Omental fat pad (tissue), 4 donors: ENCODE data around the gene WDFY4. TPM values are rescaled to one million over a fixed set of nuclear protein-coding genes. Genes with fewer than 3 reads are reported as not detected.

Experiments
- ATAC-seq: fragments of 150-250 bp; one replicate; pipeline ENCODE4 v1.9.1; 2016; ENCODE audit warnings: mild to moderate bottlenecking, moderate library complexity; ENCODE audit not compliant: low FRiP score
- DNase-seq: peaks from one replicate; pipeline ENCODE4 v3.0.0-alpha.2; 2019; ENCODE audit warnings: low spot score
- CTCF ChIP-seq, 3 donors: fragments of 450-650 bp; IDR thresholded peaks; one replicate each; pipeline ENCODE4 v1.5.1; 2016 to 2017; ENCODE audit warnings: antibody characterized with exemption in 3 of 3, mild to moderate bottlenecking in 3 of 3, moderate library complexity in 2 of 3
- total RNA-seq, 4 donors: library from RNA; depleted of rRNA; stranded (reverse); fragments of >200 nt; gene quantifications; one replicate each; pipeline ENCODE4 v1.1.0, GENCODE V29; 2016

WDFY4 gene
- total RNA-seq, 4 donors from 2014 or later = 6.8 to 21.4 (median 10.5) TPM

- no peak for TF ChIP-seq CTCF (IDR thresholded peaks at IDR 0.05)
- no peak for DNase-seq
- ATAC-seq = no peak
Measured at GRCh38 chr10:48722153-48723145, 37.8 kb downstream of the WDFY4 start.

DNA sequence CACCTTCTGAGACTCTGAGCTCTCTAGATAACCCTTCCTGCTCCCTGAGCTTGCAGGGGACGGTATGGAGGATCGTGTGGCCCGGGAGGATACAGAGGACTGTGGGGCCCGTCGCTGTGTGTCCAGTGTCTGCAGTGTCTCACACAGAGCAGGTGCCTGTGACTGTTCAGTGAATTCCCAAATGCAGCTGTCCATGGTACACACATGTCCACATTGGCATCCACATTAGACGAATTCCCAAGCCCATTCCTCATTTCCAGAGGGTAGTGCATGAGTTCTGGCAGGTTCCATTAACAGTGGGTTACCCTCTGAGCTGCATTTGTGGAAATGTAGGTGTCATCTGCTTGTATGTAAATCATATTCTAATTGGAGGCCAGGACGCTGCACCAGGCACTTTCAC lies 39.5 kb downstream of the WDFY4 start:
- no peak for ATAC-seq
- no peak for DNase-seq
- TF ChIP-seq CTCF (IDR thresholded peaks at IDR 0.05) = no peak

GRCh38 chr10:48725708-48726107 lies 41.0 kb downstream of the WDFY4 start:
- no peak for TF ChIP-seq CTCF (IDR thresholded peaks at IDR 0.05)
- ATAC-seq (no peak), DNase-seq (no peak)

DNA sequence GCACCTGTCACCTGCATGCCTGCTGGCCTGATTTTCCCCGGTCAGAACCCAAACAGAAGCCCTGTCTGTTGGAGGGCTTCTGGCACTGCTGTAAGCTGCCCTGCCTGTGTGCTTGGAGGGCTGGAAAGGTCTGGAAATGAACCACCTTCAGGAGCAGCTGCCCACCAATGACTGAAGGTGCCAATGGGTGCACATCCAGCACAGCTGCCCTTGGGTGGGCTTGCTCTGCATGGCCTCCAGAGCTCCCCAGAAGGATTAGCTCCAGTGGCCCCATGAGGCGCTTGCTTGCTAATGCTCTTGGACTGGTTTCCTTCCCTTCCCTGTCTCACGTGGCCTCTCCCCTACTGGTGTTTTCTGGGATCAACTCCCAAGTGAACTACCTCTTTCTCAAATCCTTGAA lies 43.2 kb downstream of the WDFY4 start:
- DNase-seq = no peak
- no peak for TF ChIP-seq CTCF (IDR thresholded peaks at IDR 0.05)
- no peak for ATAC-seq

DNA sequence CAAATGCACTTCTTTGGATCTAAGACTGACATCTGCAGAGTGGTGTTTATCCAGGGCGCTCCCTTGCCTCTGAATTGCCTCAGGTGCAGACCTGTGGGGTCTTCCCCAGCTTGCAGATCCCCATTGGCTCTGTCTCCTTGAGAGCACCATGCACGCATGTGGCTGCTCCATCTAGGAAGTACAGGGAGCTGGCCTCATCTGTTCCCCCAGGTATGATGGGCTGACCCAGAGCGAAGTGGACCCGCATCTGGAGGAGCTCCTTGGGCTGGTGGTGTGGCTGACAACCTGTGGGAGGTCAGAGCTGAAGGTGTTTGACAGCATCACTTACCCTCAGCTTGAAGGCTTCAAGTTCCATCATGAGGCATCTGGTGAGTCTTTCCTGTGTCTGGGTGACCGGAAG lies 44.5 kb downstream of the WDFY4 start:
- DNase-seq = no peak
- no peak for ATAC-seq
- no peak for TF ChIP-seq CTCF (IDR thresholded peaks at IDR 0.05)

- ATAC-seq = no peak
- DNase-seq = no peak
- no peak for TF ChIP-seq CTCF (IDR thresholded peaks at IDR 0.05)
Measured at GRCh38 chr10:48729941-48730457, 45.3 kb downstream of the WDFY4 start.

GRCh38 chr10:48731141-48731540 lies 46.5 kb downstream of the WDFY4 start:
- DNase-seq = no peak
- TF ChIP-seq CTCF (IDR thresholded peaks at IDR 0.05) = no peak
- no peak for ATAC-seq
